ENCODE measurements around the gene ANAPC2. TPM values are rescaled to one million over a fixed set of nuclear protein-coding genes. Genes with fewer than 3 reads are reported as not detected.

ANAPC2 gene
- total RNA-seq, 1 experiment from 2014 or later, result 8.2 TPM

DNA sequence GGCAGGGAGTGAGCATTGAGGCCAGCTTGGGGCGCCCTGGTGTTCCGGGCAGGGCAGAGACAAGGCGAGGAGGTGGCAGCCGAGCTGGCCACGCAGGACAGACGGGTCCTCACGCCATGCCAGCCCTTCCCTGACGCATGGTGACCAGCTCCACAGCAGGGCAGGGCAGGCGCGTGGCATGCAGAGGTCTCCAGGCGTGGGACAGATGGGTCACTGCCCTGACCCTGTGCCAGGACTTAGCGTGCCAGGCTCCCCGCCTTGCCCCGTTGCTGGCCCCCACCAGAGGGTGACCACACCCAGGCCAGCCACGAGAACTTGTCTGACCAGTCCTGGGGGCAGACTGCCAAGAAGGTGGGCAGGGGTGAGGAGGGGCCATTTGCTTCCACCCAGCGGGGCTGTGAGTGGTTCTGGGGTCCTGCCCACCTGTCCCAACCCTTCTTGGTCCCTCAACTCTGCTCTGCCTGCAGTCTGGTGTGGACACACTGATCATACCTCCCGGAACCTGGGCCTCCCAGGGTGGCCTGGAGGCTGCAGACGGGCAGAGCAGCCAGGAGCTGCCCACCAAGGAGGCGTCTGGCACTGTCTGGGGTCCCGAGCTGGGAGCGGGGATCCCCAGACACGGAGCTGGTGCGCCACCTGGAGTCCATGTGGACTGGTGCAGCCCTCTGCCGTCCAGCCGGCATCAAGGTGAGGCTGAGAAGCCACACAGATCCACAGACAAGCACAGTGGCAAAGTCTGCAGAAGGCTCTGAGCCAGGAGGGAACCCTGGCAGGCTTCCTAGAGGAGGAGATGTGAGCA lies 38.9 kb upstream of the ANAPC2 start, which contains the start of gene RNF224:
Gene RNF224, plus strand, starts transcription at position 449 of the 799 bp plus-strand sequence. CDS start 834 bp downstream, outside the sequence.
- DNase-seq (ENCODE audit: low spot score), result peak; percentile 70

DNA sequence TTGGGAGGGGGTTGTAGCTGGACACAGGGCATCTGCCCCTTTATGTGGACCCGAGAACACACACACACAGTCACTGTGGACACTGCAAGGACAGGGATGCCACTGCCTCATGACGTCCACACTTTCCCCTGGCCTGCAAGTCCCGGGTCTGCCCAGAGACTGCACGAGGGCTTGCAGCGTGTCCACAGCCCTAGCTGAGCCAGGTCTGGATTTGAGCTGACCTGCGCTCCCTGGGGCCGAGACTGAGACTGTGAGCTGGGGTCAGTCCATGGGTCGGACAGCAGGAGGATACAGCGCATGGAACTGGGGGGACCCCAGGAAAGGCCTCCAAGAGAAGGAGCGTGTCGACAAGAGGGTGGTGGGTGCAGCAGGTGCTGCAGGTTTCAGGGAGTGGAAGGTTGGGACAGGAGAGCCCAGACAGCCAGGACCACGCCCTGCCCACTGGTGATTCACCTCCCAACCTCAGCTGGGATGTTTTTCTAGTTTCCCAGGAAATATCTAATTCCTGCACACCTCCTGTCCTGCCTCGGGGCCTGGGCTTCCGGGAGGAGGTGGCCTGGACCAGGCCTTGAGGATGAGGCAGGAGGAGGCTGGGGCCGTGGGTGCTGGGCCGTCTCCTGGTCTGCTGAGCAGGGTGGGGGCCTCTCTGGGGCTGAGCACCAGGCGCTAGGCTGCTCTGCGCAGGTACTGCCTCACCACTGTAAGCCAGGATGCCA lies 38.1 kb upstream of the ANAPC2 start:
- no peak for DNase-seq (ENCODE audit: low spot score)

DNA sequence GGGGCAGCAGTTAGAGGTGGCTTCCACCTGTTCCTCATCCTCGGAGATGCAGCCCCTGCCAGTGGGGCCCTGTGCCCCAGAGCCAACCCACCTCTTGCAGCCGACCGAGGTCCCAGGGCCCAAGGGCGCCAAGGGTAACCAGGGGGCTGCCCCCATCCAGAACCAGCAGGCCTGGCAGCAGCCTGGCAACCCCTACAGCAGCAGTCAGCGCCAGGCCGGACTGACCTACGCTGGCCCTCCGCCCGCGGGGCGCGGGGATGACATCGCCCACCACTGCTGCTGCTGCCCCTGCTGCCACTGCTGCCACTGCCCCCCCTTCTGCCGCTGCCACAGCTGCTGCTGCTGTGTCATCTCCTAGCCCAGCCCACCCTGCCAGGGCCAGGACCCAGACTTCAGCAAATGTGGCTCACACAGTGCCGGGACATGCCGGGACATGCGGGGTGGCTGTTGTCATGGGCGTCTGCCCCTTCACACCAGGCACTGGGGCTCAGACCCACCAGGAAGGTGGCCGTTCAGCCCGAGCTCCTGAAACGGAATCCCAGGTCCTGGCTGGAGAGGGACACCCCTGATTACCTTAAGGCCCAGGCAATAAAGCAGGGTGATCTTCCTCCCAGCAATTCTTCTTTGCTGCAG lies 37.5 kb upstream of the ANAPC2 start:
- DNase-seq (ENCODE audit: low spot score), result no peak

DNA sequence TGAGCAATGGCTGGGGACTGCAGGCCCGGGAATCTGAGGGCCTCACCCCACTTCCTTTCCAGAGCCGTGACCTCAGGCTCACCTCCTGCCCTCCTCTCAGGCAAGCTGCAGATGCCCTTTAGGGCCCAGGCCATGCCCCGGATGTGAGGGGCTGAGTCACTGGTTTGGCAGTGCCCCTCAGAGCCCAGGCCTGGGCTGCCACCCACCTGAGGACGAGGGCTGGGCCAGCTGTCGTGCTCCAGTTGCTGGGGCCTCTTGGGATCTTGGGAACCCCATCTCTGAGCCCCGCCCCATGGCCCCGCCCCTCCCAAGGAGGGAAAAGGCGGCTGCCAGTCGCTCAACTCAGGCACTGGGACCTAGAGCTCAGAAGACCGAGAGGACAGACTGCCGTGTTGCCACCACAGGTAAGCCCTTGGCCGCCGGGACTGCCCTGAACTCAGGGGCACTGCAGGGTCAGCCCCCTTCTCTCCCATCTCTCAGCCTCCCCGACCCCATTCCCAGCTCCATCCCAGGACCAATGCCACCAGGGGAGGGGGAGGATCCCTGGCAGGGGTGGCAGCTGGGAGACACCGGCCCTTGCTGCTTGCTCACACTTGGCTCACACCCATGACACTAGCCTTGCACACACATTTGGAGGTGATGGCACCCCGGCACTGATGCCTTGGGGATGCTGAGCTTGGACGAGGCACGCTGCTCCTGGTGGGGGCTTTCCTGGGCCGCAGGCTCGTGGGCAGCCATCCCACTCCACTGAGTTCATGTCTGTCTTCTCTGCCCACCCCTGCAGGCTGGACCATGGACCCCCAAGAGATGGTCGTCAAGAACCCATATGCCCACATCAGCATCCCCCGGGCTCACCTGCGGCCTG lies 36.7 kb upstream of the ANAPC2 start, which contains the start of gene CYSRT1:
Gene CYSRT1, plus strand, starts transcription at position 345 of the 865 bp plus-strand sequence. Its CDS starts 448 bp downstream, at position 793.
- no peak for DNase-seq (ENCODE audit: low spot score)

DNA sequence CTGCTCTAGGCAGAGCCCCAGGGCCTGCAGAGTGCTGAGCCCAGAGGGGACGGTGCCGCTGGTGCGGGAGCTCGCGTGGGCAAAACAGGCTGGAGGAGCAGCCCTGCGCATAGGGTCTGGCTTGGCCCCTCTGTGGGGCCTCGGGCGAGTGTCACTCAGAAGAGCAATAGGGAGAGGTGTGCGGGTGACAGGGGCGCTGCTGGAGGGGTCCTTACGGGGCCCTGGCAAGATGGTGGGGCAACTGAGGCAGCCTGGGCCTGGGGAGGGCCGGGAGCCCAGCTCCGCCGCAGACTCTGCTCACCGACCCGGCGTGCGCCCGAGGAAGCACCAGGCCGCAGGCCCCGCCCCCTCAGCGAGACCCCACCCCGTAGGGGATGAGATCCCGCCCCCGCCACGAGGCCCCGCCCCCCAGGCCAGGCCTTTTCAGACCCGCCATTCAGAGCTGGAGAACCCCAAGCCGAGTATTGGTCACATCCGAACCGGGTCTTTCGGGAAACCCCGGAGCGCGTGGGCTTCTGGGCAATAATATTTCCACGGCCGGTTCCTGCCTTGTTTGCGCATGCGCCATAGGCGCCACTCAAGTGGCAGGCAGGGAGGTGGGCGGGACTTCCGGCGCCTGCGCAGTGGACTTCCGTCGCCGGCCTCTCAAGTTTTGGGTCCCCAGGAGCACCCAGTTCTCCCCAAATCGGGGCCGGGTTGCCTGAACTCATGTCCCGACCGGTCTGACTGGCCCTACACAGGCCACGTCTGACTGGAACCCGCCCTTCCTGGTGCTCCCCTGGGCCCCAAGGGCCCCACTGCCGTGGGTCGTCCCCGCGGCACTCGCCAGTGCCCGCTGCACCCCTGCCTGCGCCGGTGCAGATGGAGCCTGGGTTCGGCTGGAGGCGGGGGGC lies 35.0 kb upstream of the ANAPC2 start:
- DNase-seq (ENCODE audit: low spot score), result peak; percentile 95

DNA sequence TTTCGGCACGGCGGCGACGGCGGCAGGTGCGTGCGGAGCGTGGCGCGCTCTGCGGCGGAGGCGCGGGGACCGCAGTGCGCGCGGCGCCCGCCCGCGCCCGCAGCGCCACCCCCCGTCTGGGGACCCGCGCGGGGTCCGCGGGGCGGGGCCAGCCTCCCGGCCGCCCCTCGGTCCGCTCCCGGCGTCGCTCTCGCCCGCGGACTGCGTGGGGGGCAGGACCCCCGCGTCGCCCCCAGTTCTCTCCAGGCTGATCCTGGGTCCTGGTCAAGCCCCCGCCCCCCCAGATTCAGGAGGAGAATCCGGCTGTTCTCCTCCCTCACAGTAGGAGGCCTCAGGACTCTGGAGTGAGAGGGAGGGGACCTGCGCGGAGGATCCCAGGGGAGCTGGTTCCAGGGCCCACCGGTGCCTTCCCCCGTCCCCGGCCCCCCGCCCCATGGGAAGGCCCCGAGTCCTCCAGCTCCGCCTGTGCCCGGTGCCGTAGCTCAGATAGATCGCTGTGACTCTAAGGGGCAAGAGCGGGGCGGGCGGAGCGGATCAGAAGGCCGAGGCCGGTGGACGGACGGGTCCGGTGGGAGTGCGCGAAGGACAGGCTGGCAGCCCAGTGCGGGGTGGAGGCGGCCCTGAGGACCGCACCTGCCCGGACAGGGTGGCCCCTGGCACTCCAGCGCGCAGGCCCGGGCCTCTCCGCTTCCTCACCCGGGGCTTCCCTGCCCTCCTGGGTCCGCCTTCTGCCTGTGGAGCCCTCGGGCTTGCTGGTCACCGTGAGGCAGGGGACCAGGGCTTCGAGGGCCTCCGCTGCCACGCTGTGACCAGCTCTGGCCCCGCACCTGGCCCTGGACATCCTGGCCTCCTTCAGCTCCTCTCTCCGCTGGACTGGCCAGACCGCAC lies 34.1 kb upstream of the ANAPC2 start, which contains the start of gene RNF208:
Gene RNF208, minus strand, starts transcription at position 51 of the 888 bp plus-strand sequence. CDS start 1,028 bp downstream, outside the sequence.
- no peak for DNase-seq (ENCODE audit: low spot score)

DNA sequence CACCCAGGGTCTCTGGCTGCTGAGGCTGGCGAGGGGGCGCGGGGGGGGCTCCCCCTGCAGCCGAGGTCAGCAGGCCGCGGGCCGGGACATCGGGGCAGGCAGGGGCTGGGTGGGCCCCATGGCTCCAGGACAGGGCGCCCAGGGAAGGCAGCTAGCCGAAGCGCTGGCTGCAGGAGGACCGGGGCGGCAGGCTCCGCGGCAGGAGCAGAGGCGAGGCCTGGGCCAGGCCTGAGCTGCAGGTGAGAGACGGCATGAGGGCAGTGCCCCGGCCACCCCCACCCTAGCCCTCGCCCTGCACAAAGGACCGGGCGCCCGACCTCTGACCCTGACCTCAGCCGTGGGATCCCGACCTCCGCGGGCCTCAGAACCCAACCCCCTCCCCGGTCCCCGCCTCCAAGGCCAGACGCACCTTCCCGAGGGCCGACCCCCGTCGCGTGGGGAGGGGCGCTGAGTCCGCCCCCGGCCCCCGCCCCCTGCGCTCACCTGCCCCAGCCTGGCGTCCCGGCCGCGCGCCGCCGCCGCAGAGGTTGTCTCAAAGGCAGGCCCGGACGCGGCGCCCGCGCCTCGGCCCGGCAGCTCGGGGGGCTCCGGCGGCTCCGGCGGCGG lies 33.2 kb upstream of the ANAPC2 start:
- no peak for DNase-seq (ENCODE audit: low spot score)

DNA sequence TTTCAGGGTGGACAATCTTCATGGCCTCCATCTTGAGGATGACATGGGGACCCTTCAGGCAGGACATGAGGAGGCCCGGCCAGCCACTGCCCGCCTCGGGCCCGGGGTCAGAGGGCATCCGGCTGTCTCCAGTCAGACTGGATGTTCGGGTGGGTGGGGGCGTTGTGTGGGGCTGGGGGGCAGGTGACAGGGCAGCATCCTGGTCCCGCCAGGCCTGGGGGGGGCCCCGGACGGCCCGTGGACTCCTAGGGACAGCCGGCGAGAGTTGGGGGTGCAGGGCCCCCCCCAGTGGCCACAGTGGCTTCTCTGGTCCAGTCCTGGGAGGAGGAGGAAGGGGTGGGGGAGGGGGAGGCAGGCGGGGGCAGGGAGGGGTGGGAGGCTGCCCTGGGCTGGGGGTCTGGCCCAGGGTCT lies 32.7 kb upstream of the ANAPC2 start:
- no peak for DNase-seq (ENCODE audit: low spot score)

DNA sequence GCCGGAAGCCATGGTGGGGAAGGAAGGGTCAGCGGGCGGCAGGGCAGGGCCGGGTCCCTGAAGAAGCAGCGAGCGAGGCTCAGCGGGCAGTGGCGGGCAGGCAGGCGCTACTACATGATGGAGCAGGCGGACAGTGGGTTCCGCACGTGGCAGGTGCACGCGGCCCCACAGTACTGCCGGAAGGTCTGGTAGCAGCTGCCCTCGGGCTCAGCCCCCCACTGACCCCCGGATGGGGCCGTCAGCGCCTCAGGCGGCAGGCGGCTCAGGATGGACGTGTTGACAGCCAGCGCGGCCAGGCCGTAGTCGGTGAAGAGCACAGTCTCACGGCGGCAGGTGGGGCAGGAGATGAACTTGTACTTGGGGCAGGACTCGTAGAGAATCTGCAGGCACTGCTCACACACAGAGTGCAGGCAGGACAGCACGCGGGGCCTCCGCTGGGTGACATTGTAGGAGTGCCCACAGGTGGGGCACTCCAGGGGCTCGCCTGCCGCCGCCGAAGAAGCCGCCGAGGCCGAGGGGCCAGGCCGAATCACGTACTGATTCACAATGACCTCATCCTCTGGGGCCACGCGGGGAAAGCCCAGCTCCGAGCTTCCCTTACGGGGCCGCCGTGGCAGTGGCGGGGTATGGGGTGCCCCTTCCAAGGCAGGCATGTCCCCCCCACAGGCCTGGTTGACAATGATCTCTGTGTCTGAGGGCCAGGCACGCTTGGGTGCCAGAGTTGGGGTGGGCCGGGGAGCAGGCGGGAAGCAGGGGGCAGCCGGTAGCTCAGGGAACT lies 32.1 kb upstream of the ANAPC2 start:
- no peak for DNase-seq (ENCODE audit: low spot score)

DNA sequence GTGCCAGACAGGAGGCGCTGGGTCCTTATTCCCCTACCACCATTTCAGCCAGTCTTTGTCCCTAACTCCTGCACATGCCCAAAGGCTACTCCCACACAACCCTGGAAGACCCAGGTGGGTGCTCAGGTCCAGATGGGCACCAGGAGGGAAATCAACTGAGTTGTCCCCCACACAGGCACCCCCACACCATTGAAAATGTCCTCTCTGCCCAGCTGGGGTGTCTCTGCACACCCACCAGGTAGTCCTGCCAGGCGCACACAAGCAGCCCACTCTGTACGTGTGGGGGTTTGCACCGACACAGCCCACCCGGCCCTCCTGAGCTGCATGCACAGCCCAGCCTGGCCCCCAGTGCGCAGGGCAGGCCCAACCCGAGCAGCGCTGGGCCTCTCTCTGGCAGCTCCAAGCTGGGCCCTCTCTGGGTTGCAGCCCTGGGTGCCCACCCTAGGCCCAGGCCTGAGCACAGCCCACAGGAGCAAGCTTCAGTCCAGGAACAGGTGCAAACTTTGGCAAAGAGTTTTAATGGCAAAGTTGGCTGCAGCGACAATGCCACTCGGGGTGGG lies 31.5 kb upstream of the ANAPC2 start:
- DNase-seq (ENCODE audit: low spot score), result no peak

DNA sequence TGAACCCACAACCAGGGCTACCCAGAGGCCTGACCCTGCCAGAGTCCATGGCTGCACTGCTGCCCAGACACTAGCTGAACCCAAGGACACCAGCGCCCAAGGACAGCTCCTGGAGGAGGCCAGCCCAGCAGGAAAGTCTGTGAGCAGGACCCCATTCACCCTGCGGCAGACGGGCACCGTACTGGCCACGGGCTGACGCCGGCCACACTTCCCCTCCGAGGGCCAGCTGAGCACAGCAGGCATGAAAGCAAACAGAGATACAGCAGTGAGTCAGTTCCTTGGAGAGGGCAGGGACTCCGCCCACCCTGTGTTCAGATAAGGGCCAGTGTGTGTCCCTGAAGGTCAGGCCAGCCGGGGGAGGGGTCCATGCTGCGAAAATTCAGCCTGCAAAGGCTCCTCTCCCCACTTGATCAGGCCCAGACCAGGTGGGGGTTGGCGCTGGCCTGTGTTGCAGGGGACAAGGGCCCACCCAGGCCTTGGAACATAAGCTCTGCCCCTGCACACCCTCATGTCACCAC lies 30.5 kb upstream of the ANAPC2 start:
- no peak for DNase-seq (ENCODE audit: low spot score)

DNA sequence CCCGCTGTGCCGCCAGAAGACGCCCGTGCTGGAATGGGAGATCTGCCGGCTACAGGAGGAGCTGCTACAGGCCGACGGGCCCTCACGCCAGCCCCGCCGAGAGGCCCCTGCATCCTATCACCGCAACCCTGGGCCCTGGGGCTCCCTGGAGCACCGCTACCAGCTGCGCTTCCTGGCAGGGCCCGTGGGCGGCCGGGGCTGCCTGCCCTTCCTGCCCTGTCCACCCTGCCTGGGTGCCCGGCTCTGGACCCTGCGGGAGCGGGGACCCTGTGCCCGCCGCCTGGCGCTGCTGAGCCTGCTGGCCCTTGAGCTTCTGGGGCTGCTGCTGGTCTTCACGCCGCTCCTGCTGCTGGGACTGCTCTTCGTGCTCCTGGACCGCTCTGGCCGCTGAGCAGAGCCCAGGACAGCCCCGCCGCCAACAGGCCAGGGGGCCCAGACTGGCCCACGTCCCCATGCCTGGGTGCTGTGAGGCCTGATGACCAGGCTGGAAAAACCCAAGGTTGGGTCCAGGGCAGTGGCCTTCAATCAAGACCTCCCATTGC lies 29.9 kb upstream of the ANAPC2 start:
- no peak for DNase-seq (ENCODE audit: low spot score)

DNA sequence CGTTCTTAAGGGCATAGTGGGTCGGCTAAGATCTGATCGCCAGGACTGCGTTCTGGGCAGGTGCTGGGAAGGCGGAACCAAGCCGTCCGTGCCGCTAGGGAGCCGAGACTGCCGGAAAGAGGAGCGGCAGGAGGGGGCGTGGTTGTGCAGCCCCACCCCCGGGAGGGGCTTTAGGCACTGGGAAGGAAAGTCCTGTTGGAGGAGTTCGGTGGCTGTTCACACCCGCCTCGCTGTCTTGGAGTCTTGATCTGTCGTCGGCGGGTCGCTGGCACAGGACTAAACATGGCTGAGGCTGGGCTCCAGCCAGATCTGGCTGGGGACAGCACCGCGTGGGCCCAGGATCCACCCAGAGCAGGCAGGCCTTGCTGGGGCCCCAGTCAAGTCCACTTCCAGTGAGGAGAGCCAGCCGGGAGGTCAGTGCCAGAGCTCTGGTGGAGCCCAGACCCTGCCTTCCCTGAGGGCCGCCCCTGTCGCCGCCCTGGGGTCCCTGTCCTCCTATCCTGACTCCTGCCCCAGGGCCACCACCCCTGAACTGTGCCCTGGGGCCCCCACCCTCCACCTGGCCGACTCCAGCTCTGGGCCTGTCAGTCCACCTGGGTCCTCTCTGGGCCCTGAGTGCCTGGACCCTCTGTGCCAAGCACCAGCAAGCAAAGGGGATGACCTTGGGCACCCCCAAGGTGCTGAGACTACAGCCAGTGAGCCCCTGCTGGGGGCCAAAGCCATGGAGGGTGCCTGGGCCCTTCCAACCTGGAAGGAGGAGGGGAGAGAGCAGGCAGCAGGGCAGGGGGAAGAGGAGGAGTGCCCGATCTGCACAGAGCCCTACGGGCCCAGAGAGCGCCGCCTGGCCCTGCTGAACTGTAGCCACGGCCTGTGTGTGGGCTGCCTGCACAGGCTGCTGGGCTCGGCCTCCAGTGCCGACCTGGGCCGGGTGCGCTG lies 29.2 kb upstream of the ANAPC2 start:
- no peak for DNase-seq (ENCODE audit: low spot score)

DNA sequence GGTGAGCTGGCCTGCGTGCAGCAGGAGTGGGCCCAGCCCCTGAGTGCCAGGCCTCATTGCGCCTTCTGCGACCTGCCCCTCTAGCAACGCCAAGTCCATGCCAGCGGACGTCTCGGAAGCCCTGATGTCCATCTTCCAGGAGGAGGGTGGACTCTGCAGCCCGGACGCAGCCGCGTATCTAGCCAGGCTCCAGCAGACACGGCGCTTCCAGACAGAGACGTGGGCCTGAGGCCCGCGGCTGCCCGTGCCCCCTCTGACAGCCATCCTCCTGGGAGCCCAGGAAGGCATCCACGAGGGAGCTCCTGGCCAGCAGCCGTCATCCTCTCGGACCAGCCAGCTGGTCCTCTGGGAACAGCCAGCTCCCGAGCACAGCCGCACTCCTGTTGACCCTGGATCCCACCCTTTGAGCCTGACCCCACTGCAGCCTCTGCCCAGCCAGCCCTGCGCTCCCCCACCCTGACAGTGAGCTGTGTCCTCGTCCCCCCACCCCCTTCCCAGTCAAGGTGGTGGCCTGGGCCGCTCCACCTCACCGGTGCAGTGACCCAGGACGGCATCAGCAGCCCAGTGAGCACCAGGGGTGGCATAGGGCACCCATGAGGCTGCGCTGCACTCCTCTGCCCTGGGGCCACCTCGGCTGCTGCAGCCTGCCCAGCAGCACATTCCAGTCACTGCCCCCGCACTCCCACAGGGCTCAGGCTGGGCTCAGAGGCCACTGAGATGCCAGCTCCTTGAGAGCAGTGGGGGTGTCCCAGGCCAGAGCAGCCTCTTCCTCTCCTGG lies 28.0 kb upstream of the ANAPC2 start:
- DNase-seq (ENCODE audit: low spot score), result no peak

Measured in H4 (cell line).